IMR-90 (cell line): ENCODE data around the gene PCDHB8. TPM values are rescaled to one million over a fixed set of nuclear protein-coding genes. Genes with fewer than 3 reads are reported as not detected.
"Not testable (repeated sequence)": the region's sequence is repeated elsewhere in the genome, so short reads cannot be mapped to it uniquely, and the experiment has no call there.

ENCODE experiments used
- ATAC-seq: fragments of 200-7000 bp; cut with Tn5 transposase; 2 replicates; pipeline ENCODE4 v1.9.1; 2020; ENCODE audit warnings: low read depth, mild to moderate bottlenecking, moderate library complexity
- BruUV-seq: library from RNA; stranded (reverse); fragments of 400-500 nt; replicated peaks from 2 replicates; lab custom pipeline; 2021; lab: Mats Ljungman, UMichigan
- CTCF ChIA-PET: fragments of 300-600 bp; formaldehyde crosslinking; extraction: SDS; loops from one replicate; lab custom pipeline; 2021; ENCODE audit warnings: antibody characterized with exemption; lab: Yijun Ruan, JAX
- POLR2A ChIA-PET: fragments of 300-600 bp; sonication (Branson Sonifier 250); formaldehyde crosslinking; loops from one replicate; lab custom pipeline; 2022; ENCODE audit warnings: antibody characterized with exemption; ENCODE audit not compliant: unreplicated experiment; lab: Charles Lee
- DNase-seq: peaks from one replicate; pipeline ENCODE4 v3.0.0; 2013
- H2AFZ ChIP-seq: replicated peaks from 2 replicates; pipeline ENCODE3; 2013; ENCODE audit warnings: low read length, mild to moderate bottlenecking; ENCODE audit not compliant: poor library complexity
- H2AK5ac ChIP-seq: 2 replicates; pipeline ENCODE4 v1.6.1; 2013; ENCODE audit warnings: low read depth, low read length, inconsistent platforms
- H2AK9ac ChIP-seq: replicated peaks from 2 replicates; pipeline ENCODE3; 2013; ENCODE audit warnings: mild to moderate bottlenecking, low read depth, low read length, moderate library complexity; ENCODE audit not compliant: poor library complexity
- H2BK120ac ChIP-seq: 2 replicates; pipeline ENCODE4 v1.6.1; 2013; ENCODE audit warnings: low read depth, low read length, inconsistent platforms
- H2BK15ac ChIP-seq: 3 replicates; pipeline ENCODE4 v1.6.1; 2013; ENCODE audit warnings: low read depth, low read length, inconsistent platforms
- H2BK20ac ChIP-seq: 2 replicates; pipeline ENCODE4 v1.6.1; 2013; ENCODE audit warnings: low read depth, mild to moderate bottlenecking, inconsistent platforms, low read length, moderate library complexity
- H2BK5ac ChIP-seq: 2 replicates; pipeline ENCODE4 v1.6.1; 2013; ENCODE audit warnings: mild to moderate bottlenecking, low read depth, low read length, inconsistent platforms; ENCODE audit not compliant: poor library complexity, severe bottlenecking
- H3K14ac ChIP-seq: replicated peaks from 2 replicates; pipeline ENCODE4 v1.6.1; 2013; ENCODE audit warnings: low read depth, low read length, inconsistent platforms
- H3K18ac ChIP-seq: 2 replicates; pipeline ENCODE4 v1.6.1; 2013; ENCODE audit warnings: low read depth, low read length, control low read depth
- H3K23ac ChIP-seq: 2 replicates; pipeline ENCODE4 v1.6.1; 2013; ENCODE audit warnings: low read depth, low read length, inconsistent platforms
- H3K27ac ChIP-seq: 2 replicates; pipeline ENCODE4 v1.5.1; 2013; ENCODE audit warnings: mild to moderate bottlenecking, control low read depth, low read length; ENCODE audit not compliant: insufficient read depth
- H3K27me3 ChIP-seq: 2 replicates; pipeline ENCODE4 v1.6.1; 2013; ENCODE audit warnings: low read length; ENCODE audit not compliant: control insufficient read depth, insufficient read depth
- H3K36me3 ChIP-seq: 2 replicates; pipeline ENCODE4 v1.6.1; 2013; ENCODE audit warnings: low read length, mixed read lengths; ENCODE audit not compliant: control insufficient read depth, insufficient read depth
- H3K4ac ChIP-seq: 2 replicates; pipeline ENCODE4 v1.6.1; 2013; ENCODE audit warnings: low read depth, low read length, inconsistent platforms
- H3K4me1 ChIP-seq: 2 replicates; pipeline ENCODE4 v1.6.1; 2013; ENCODE audit warnings: low read length, mixed read lengths; ENCODE audit not compliant: control insufficient read depth, insufficient read depth
- H3K4me2 ChIP-seq: 2 replicates; pipeline ENCODE4 v1.6.1; 2013; ENCODE audit warnings: low read depth, mild to moderate bottlenecking, control low read depth, low read length, moderate library complexity
- H3K4me3 ChIP-seq: 2 replicates; pipeline ENCODE4 v1.5.1; 2013; ENCODE audit warnings: low read depth, mild to moderate bottlenecking, control low read depth, low read length, moderate library complexity; ENCODE audit not compliant: insufficient read depth
- H3K56ac ChIP-seq: 2 replicates; pipeline ENCODE4 v1.6.1; 2013; ENCODE audit warnings: low read length, inconsistent platforms; ENCODE audit not compliant: insufficient read depth; ENCODE audit errors: extremely low read depth
- H3K79me1 ChIP-seq, 2 experiments: 2 replicates each; pipeline ENCODE4 v1.6.1; 2013; ENCODE audit warnings: low read length in 2 of 2, inconsistent platforms in 1 of 2, low read depth in 1 of 2
- H3K9ac ChIP-seq: 2 replicates; pipeline ENCODE4 v1.6.1; 2013; ENCODE audit warnings: low read depth, low read length, control low read depth
- H3K9me1 ChIP-seq: 2 replicates; pipeline ENCODE4 v1.6.1; 2013; ENCODE audit warnings: low read length, inconsistent platforms; ENCODE audit not compliant: insufficient read depth
- H3K9me3 ChIP-seq: 2 replicates; pipeline ENCODE4 v1.6.1; 2013; ENCODE audit warnings: low read length; ENCODE audit not compliant: control insufficient read depth, insufficient read depth
- H4K20me1 ChIP-seq: 2 replicates; pipeline ENCODE4 v1.6.1; 2013; ENCODE audit warnings: low read length, inconsistent platforms; ENCODE audit not compliant: insufficient read depth
- H4K5ac ChIP-seq: 2 replicates; pipeline ENCODE4 v1.6.1; 2013; ENCODE audit warnings: mild to moderate bottlenecking, low read depth, low read length, control low read depth
- H4K8ac ChIP-seq, 2 experiments: 2 replicates each; pipeline ENCODE4 v1.6.1; 2013; ENCODE audit warnings: low read depth in 2 of 2, low read length in 2 of 2, control low read depth in 1 of 2, inconsistent platforms in 1 of 2
- H4K91ac ChIP-seq: 2 replicates; pipeline ENCODE4 v1.6.1; 2013; ENCODE audit warnings: low read depth, low read length, inconsistent platforms; ENCODE audit not compliant: insufficient read depth
- WGBS, 2 experiments: methylation state at CpG; one replicate each; pipeline versions ENCODE4 v1.1.5 to v1.1.7; 2013; ENCODE audit warnings: missing lambda C conversion rate in 2 of 2; ENCODE audit not compliant: insufficient read length in 1 of 2; ENCODE audit errors: extremely low coverage in 2 of 2; 5-methylcytosine and 5-hydroxymethylcytosine counted together
- dilution Hi-C: fragments of 300-500 bp; cut with HindIII; formaldehyde crosslinking; loops from one replicate; pipeline ENCODE4 v1.14.3; 2018; ENCODE audit warnings: low sequenced_read_pairs; ENCODE audit not compliant: unreplicated experiment
- in situ Hi-C: fragments of 300-500 bp; cut with MboI; formaldehyde crosslinking; loops from 3 replicates; pipeline ENCODE4 v1.14.3; 2019; ENCODE audit warnings: low sequenced_read_pairs, inconsistent platforms, mixed read lengths
- intact Hi-C: fragments of 100-400 bp; cut with micrococcal nuclease; formaldehyde crosslinking; loops from 2 replicates; pipeline ENCODE4 v1.10.0; 2022
- polyA plus RNA-seq, 3 experiments: library from polyadenylated mRNA; depleted of rRNA; stranded (reverse); fragments of >200 nt; gene quantifications; 2 replicates each; pipeline ENCODE4 v1.2.3, GENCODE V29; 2012; ENCODE audit warnings: low replicate concordance in 1 of 3
- total RNA-seq: library from RNA; depleted of rRNA; stranded (reverse); fragments of >200 nt; gene quantifications from 2 replicates; pipeline ENCODE4 v1.2.3, GENCODE V29; 2012

PCDHB8 gene
- total and polyA plus RNA-seq, 2 of the 4 experiments (the other 2 are of a cell fraction): 0.07 to 0.18 TPM

DNA sequence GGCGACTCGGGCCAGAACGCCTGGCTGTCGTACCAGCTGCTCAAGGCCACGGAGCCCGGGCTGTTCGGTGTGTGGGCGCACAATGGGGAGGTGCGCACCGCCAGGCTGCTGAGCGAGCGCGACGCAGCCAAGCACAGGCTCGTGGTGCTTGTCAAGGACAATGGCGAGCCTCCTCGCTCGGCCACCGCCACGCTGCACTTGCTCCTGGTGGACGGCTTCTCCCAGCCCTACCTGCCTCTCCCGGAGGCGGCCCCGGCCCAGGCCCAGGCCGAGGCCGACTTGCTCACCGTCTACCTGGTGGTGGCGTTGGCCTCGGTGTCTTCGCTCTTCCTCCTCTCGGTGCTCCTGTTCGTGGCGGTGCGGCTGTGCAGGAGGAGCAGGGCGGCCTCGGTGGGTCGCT, 16.7 kb downstream of the PCDHB8 start:
- H4K91ac ChIP-seq, H3K18ac ChIP-seq, intact Hi-C loops, H2BK5ac ChIP-seq, H2BK20ac ChIP-seq, H4K5ac ChIP-seq, H3K9me1 ChIP-seq, H2BK120ac ChIP-seq, H2AK9ac ChIP-seq, H3K4me2 ChIP-seq, H3K9ac ChIP-seq, H2AFZ ChIP-seq, H2BK15ac ChIP-seq, H3K9me3 ChIP-seq, H3K4me1 ChIP-seq, BruUV-seq, H3K79me1 ChIP-seq, H3K56ac ChIP-seq, H3K23ac ChIP-seq, H3K27ac ChIP-seq, H4K20me1 ChIP-seq, H3K4ac ChIP-seq, H3K27me3 ChIP-seq, H2AK5ac ChIP-seq, H3K14ac ChIP-seq, POLR2A ChIA-PET, in situ Hi-C loops, H4K8ac ChIP-seq, ATAC-seq, DNase-seq, CTCF ChIA-PET, H3K4me3 ChIP-seq, H3K36me3 ChIP-seq, dilution Hi-C loops: not testable (repeated sequence)
- 14% methylated on average over 7 of the region's 37 CpGs; no CpG with 5 or more reads in 1 of the 2 experiments for WGBS, 2 experiments
